IPS-20b (cell line): ENCODE results near the gene MTUS2.

Experiments used
- H3K27ac ChIP-seq: one replicate; pipeline ENCODE4 v1.5.1; 2013; ENCODE audit warnings: low read length
- H3K27me3 ChIP-seq: 2 replicates; pipeline ENCODE4 v1.6.1; 2013; ENCODE audit warnings: mild to moderate bottlenecking, low read length, inconsistent platforms; ENCODE audit not compliant: insufficient read depth
- H3K36me3 ChIP-seq: 2 replicates; pipeline ENCODE4 v1.6.1; 2013; ENCODE audit warnings: low read depth, mild to moderate bottlenecking, inconsistent platforms, low read length, moderate library complexity; ENCODE audit not compliant: insufficient read depth
- H3K4me1 ChIP-seq: 2 replicates; pipeline ENCODE4 v1.6.1; 2013; ENCODE audit warnings: mild to moderate bottlenecking, control low read depth, inconsistent platforms, low read length, moderate library complexity; ENCODE audit not compliant: insufficient read depth
- H3K4me3 ChIP-seq: 2 replicates; pipeline ENCODE4 v1.5.1; 2013; ENCODE audit warnings: mild to moderate bottlenecking, low read length, inconsistent platforms
- H3K9ac ChIP-seq: 2 replicates; pipeline ENCODE4 v1.6.1; 2013; ENCODE audit warnings: low read depth, mild to moderate bottlenecking, inconsistent platforms, low read length, moderate library complexity
- H3K9me3 ChIP-seq: 2 replicates; pipeline ENCODE4 v1.6.1; 2013; ENCODE audit warnings: mild to moderate bottlenecking, low read depth, low read length, inconsistent platforms; ENCODE audit not compliant: insufficient read depth

Gene MTUS2

GRCh38 chr13:29476046-29476445 is 655.9 kb downstream of the MTUS2 start:
- H3K9ac ChIP-seq = no peak overlapping the region

GRCh38 chr13:29479716-29480492 is 659.8 kb downstream of the MTUS2 start:
- Histone ChIP-seq H3K27ac (no peak overlapping the region), H3K9ac (no peak overlapping the region), H3K36me3 (no peaks in the 10 kb centered on the region), H3K4me3 (no peak overlapping the region), H3K9me3 (no peaks in the 10 kb centered on the region), H3K27me3 (no peaks in the 10 kb centered on the region), H3K4me1 (peaks cover 13% of the 10 kb centered on the region)

More at GRCh38 chr13:29476046-29476445, 655.9 kb downstream of the MTUS2 start:
- H3K4me1 ChIP-seq = no peaks in the 10 kb centered on the region
- no peak overlapping the region for H3K4me3 ChIP-seq
- no peaks in the 10 kb centered on the region for H3K36me3 ChIP-seq
- no peaks in the 10 kb centered on the region for H3K9me3 ChIP-seq
- H3K27ac ChIP-seq = no peak overlapping the region
- no peaks in the 10 kb centered on the region for H3K27me3 ChIP-seq

GRCh38 chr13:29480893-29481525 is 660.9 kb downstream of the MTUS2 start:
- Histone ChIP-seq H3K4me3 (no peak overlapping the region), H3K9me3 (no peaks in the 10 kb centered on the region), H3K27me3 (no peaks in the 10 kb centered on the region), H3K4me1 (peaks cover 13% of the 10 kb centered on the region), H3K9ac (no peak overlapping the region), H3K36me3 (no peaks in the 10 kb centered on the region), H3K27ac (no peak overlapping the region)

- Histone ChIP-seq H3K9ac (no peak overlapping the region), H3K27ac (no peak overlapping the region), H3K36me3 (no peaks in the 10 kb centered on the region), H3K4me3 (no peak overlapping the region), H3K27me3 (no peaks in the 10 kb centered on the region), H3K4me1 (peaks cover 13% of the 10 kb centered on the region), H3K9me3 (no peaks in the 10 kb centered on the region)
These were observed 661.5 kb downstream of the MTUS2 start for GRCh38 chr13:29481603-29482002.

DNA sequence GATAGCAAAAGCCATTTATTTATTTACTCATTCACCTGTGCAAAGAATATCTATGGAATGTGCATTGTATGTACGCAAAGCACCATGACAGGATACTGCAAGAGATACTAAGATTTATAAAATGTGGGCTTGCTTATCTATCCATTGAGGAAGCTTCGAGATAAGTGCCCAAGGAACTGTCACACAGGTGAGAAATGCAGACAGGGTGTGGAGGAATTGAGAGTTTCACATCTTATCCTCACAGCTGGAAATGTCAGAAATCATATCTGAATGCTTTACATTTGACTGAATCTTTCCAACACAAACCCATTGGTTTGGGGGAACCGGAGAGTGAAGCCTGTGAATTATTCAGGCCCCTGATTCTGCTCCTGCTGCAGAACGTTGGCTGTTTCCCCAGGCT is 662.4 kb downstream of the MTUS2 start:
- Histone ChIP-seq H3K4me3 (no peak overlapping the region), H3K9ac (no peak overlapping the region), H3K4me1 (peaks cover 13% of the 10 kb centered on the region), H3K27me3 (no peaks in the 10 kb centered on the region), H3K9me3 (no peaks in the 10 kb centered on the region), H3K36me3 (no peaks in the 10 kb centered on the region), H3K27ac (no peak overlapping the region)

GRCh38 chr13:29483211-29483610 is 663.1 kb downstream of the MTUS2 start:
- Histone ChIP-seq H3K9me3 (no peaks in the 10 kb centered on the region), H3K27me3 (no peaks in the 10 kb centered on the region), H3K9ac (no peak overlapping the region), H3K27ac (no peak overlapping the region), H3K4me1 (peaks cover 15% of the 10 kb centered on the region), H3K36me3 (no peaks in the 10 kb centered on the region), H3K4me3 (no peak overlapping the region)

GRCh38 chr13:29483623-29484022 is 663.5 kb downstream of the MTUS2 start:
- Histone ChIP-seq H3K9me3 (no peaks in the 10 kb centered on the region), H3K27me3 (no peaks in the 10 kb centered on the region), H3K27ac (no peak overlapping the region), H3K4me1 (peaks cover 15% of the 10 kb centered on the region), H3K9ac (no peak overlapping the region), H3K36me3 (no peaks in the 10 kb centered on the region), H3K4me3 (no peak overlapping the region)

- H3K36me3 ChIP-seq = no peaks in the 10 kb centered on the region
- H3K4me1 ChIP-seq = peaks cover 15% of the 10 kb centered on the region
- H3K9me3 ChIP-seq = no peaks in the 10 kb centered on the region
- H3K4me3 ChIP-seq = no peak overlapping the region
- no peak overlapping the region for H3K9ac ChIP-seq
- no peaks in the 10 kb centered on the region for H3K27me3 ChIP-seq
- H3K27ac ChIP-seq = no peak overlapping the region
These were observed 664.1 kb downstream of the MTUS2 start for GRCh38 chr13:29484236-29484635.

DNA sequence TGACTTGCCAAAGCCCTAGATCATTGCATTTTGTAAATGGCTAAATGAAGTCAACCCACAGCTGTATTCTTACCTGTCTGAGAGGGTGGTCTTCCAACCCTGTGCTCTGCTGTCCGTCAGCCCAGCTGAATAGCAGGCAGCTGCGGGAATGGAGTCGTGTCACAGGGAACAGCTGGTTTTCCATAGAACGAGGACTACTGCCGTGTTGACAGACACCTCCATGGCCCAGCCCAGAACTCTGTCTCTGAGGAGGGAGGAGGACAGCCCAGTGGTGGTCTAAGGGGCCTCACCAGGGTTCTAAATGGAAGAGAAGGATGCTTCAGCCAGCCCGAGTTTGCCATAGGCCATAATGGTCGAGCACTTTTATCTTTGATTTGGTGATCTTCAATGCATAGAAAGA is 664.7 kb downstream of the MTUS2 start:
- no peak overlapping the region for H3K27ac ChIP-seq
- H3K27me3 ChIP-seq = no peaks in the 10 kb centered on the region
- no peaks in the 10 kb centered on the region for H3K36me3 ChIP-seq
- peaks cover 15% of the 10 kb centered on the region for H3K4me1 ChIP-seq
- H3K9me3 ChIP-seq = no peaks in the 10 kb centered on the region
- no peak overlapping the region for H3K9ac ChIP-seq
- H3K4me3 ChIP-seq = no peak overlapping the region

- Histone ChIP-seq H3K27me3 (no peaks in the 10 kb centered on the region), H3K27ac (no peak overlapping the region), H3K9me3 (no peaks in the 10 kb centered on the region), H3K9ac (no peak overlapping the region), H3K36me3 (no peaks in the 10 kb centered on the region), H3K4me3 (no peak overlapping the region), H3K4me1 (peaks cover 15% of the 10 kb centered on the region)
These were observed 666.4 kb downstream of the MTUS2 start for GRCh38 chr13:29486551-29486950.

DNA sequence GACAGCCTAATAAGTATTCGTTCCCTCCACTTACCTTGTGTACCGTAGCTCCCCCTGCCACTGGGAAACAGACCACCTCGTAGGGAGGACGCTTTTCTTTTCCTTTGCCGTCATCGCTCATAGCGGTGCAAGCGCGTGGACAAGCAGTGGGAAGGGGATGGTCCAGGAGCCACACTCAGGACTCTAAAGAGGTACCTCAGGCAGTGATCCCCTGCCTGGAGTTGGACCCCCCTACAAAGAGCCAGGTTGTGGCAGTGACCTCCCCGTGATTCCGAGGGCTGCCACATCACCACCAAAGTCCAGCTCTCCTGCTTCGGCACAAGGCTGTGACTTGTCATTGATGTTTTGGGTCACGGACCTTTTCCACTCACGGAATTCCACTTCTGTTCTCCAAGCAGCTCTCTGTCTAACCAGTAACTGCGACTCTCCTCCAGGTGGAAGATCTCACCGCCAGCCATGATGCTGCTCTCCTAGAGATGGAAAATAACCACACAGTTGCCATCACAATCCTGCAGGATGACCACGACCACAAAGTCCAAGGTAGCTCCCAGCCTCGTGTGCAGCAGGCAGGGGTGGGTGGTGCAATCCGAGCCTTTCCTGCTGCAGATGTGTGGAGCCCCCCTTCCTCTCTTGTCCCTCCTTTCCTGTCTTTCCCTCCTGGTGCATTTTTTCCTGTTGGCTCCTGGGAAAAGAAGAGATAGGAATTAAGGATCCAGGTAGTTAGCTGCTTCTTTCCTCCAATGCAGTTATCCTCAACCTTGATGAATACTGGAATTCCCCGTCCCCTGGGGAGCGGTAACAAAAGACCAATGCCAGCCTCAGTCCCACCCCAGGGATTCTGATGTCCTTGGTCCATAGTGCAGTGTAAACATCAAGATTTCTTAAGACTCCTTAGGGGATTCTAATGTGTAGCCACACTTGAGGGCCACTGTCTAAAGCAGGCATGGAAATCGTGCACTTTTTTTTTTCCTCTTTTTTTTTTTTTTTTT is 667.6 kb downstream of the MTUS2 start:
- Histone ChIP-seq H3K4me3 (no peak overlapping the region), H3K9ac (no peak overlapping the region), H3K27ac (no peak overlapping the region), H3K4me1 (peaks cover 15% of the 10 kb centered on the region), H3K36me3 (no peaks in the 10 kb centered on the region), H3K27me3 (no peaks in the 10 kb centered on the region), H3K9me3 (no peaks in the 10 kb centered on the region)
